ENCODE measurements around the gene CNPPD1.

- TF ChIP-seq EZH2phosphoT487 (IDR thresholded peaks at IDR 0.05), result no peak
- no peak for TF ChIP-seq EZH2 (IDR thresholded peaks at IDR 0.05)
These were observed 39.3 kb upstream of the CNPPD1 start for GRCh38 chr2:219215871-219216534.
